ENCODE results near the gene DDX42.
"Not testable (repeated sequence)": the region's sequence is repeated elsewhere in the genome, so short reads cannot be mapped to it uniquely, and the experiment has no call there.

The DDX42 gene

DNA sequence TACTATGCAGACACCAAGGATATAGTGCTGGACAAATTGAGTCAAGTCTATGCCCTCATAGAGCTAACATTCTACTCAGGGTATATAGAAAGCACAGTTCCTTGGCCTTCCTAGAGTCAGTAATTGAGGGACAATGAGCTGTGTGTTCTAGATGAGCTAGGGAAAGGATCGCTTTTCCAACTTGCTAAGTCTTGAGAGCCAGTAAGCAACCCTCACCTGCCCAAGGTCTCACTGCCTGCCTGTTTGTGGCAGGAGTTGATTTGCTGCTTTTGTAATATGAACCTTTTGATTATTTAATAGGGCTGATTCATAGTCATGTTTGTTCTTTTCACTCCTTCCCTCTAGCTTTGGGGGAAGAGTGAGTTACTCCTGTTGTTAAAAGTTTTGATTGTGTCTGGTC lies 6.5 kb downstream of the DDX42 start:
- no peak for DNase-seq

DNA sequence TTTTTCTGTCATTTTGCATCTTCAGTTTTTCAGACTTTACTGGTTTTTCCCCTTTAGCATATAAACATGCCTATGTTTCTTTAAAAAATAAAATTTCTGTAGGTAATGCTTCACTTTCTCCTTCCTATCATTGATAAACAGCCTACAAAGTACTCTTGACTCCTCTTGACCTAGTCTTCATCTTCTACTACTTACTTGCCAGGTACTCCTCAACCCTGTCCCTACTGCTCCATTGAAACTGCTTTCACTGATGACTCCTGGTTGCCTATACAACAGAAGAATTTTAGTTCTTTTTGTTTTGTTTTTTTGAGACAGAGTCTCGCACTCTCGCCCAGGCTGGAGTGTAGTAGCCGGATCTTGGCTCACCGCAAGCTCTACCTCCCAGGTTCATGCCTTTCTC lies 7.0 kb downstream of the DDX42 start:
- no peak for DNase-seq

DNA sequence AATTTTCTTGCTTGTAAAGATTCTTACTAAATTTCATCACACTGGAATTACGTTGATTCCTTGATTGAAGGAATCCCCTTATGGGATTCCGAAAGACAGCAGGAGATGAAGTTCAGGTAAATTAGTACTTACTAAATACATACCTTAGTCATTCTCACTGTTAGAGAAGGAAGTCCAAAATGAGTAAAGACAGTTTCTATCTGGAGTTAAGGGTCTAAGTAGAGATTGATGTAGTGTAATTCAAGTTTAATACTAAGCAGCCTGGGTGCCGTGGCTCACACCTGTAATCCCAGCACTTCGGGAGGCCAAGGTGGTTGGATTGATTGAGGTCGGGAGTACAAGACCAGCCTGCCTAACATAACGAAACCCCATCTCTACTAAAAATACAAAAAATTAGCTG lies 9.6 kb downstream of the DDX42 start:
- no peak for DNase-seq

DNA sequence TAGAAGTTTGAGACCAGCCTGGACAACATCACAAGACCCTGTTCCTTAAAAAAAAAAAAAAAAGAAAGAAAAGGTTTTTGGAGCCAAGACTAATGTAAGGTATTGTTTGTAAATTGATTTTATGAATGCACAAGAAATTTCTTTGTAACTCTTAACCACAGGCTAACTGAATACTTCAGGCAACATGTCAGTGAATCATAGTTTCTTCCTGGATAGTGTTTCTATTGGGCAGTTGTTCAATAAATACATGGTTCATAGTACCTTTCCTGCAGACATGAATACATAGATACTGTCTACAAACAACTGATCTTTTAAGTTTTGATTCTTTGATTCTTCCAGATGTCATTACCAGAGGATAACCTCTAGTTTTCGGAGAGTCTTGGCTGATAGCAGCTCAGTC lies 11.6 kb downstream of the DDX42 start:
- no peak for DNase-seq

DNA sequence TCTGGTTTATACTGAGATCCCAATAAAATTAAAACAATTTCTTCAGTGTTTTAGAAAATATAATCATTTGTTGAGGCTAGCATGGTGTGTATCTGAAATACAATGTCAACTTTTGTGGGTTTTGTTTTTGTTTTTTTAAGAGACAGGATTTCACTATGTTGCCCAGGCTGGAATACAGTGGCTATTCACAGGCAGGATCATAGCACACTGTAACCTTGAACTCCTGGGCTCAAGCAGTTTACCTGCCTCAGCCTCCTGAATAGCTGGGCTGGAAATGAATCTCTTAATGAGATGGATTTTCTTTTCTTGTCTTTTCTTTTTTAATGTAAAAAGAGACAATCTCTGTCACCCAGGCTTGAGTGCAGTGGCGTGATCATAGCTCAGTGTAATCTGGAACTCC lies 12.1 kb downstream of the DDX42 start:
- no peak for DNase-seq

DNA sequence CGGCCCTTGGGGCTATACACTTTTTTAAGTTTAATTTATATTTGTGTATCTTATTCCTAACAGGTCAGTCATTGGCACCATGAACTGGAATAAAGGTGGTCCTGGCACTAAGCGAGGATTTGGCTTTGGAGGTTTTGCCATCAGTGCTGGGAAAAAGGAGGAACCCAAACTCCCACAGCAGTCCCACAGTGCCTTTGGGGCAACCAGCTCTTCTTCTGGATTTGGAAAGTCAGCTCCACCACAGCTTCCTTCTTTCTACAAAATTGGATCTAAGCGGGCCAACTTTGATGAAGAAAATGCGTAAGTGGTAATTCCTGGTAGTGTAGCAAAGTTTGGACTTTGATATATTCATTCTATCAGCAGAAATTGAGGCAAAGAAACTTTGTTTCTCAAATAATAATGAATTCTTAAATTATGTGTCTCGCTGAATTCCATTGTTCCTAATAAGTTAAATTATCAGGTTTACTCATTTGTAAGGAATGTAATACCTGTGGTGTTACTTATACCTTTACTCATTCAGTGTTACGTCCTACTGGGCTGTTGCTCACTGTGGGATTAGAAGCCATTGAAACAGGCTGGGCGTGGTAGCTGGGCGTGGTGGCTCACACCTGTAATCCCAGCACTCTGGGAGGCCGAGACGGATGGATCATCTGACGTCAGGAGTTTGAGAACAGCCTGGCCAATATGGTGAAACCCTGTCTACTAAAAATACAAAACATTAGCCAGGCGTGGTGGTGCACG lies 13.2 kb downstream of the DDX42 start:
- no peak for DNase-seq

DNA sequence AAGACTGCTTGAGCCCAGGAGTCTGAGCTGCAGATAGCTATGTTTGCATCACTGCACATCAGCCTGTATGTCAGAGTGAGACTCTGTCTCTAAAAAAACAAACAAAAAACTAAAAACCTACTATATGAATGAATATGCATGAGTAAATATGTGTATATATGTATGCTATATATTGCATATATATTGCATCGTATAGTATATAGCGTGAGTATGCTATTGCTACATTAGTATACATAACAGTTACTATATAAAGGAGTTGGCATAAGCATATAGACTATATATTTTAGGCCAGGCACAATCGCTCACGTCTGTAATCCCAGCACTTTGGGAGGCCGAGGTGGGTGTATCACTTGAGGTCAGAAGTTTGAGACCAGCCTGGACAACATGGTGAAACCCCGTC lies 16.1 kb downstream of the DDX42 start:
- DNase-seq, result no peak

DNA sequence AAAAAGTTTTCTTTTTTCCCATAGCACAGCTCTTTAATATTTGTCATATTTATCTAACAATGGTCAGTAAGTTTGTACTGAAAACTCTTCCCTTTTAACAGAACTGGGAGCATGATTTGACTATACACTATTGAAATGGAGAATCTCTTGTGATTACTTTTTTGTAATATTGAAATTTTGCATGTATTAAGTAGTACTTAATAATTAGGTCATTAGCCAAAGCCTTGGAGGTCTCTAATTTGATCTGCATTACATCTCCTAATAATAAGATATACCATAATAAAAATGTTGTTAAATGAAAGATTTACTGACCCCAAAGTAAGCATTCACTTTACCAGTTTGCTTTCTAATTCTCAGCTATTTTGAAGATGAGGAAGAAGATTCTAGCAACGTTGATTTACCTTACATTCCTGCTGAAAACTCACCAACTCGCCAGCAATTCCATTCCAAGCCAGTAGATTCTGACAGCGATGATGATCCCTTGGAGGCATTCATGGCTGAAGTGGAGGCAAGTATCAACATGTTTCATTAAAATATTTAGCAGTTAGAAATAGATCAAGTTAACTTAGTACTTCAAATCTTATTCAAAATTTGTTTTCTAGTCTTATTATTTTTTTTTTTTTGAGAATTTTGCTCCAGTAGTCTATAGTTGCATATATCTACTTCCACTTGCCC lies 18.2 kb downstream of the DDX42 start:
- no peak for DNase-seq

DNA sequence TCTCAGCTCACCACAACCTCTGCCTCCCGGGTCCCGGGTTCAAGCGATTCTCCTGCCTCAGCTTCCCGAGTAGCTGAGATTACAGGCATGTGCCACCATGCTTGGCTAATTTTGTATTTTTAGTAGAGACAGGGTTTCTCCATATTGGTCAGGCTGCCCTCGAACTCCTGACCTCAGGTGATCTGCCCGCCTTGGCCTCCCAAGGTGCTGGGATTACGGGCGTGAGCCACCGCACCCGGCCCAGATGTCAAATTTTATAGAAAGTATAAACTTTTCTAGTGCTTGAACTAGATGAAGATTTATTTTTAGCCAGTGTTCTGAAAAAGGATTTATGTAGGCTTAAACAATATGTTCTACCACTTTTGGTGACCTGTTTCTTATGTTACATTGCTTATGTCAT lies 22.4 kb downstream of the DDX42 start:
- DNase-seq, result not testable (repeated sequence)

DNA sequence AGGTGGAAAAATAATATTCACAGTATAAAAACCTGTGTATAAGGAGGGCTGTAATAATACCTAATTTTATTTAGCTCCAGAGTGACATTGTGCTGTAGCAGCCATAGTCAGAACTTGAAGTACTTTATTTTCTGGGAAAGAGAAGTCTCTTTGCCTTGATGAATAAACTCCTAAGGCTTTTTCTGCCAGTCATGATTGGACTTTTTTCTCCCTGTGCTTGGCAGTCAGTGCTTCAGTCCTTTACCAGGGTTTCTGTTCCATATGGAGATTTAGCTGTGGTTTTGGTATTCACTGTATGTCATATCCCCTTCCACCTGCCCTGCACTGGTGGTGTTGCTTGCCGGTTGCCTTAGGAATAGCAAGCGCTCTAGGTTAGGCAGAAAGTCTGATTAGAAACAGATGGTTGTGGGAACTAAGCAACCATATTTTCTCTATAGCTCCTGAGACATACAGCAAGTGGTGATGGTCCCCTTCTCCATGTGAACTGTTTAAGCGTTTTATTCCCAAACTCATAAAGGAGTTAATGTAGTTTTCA lies 24.7 kb downstream of the DDX42 start:
- no peak for DNase-seq

DNA sequence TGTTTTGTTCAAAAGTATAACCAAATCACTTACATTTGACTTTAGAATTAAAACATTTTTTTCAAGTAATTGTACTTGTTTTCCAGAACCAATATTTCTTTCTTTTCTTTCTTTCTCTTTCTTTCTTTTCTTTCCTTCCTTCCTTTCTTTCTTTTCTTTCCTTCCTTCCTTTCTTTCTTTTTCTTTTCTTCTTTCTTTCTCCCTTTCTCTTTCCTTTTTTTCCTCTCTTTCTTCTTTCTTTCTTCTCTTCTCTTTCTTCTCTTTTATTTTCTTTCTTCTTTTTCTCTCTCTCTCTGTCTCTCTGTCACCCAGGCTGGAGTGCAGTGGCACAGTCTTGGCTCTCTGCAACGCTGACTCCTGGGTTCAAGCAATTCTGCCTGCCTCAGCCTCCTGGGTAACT lies 26.8 kb downstream of the DDX42 start:
- DNase-seq, result no peak

DNA sequence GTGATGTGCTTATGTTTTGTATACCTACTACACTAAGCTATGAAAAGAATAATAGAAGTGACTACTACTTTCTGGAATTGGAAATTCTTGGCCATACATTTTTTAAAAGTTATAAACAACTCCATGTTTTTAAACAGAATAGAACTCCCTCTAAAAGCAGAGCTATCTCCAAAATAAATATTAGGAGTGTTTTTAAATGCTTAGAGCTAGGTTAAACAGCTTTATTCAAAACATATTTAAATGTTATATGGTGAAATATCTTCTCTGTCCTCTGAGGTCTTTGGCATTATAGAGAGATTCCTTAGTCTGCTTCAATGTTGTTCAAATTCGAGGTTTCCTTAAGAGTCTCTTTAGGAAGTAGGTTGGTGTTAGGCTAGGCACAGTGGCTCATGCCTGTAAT lies 30.4 kb downstream of the DDX42 start:
- DNase-seq, result no peak

DNA sequence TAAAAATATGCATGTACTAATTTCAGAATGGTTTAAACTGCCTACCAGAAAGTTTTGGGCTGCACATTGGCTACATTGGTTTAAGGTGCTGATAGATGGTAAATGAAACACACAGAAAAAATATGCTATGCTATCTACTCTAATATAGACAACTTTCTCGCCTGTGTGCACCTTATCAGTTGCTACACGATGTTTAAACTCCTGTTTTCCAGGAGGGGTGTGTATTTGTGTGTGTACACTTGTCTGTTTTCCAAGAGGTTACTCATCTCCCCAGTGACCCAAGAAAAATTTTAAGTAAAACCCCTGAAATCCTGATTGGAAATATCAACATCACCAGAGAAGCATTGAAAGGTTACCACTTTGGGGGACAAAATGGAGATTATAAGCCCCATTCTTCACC lies 31.6 kb downstream of the DDX42 start:
- DNase-seq, result no peak

DNA sequence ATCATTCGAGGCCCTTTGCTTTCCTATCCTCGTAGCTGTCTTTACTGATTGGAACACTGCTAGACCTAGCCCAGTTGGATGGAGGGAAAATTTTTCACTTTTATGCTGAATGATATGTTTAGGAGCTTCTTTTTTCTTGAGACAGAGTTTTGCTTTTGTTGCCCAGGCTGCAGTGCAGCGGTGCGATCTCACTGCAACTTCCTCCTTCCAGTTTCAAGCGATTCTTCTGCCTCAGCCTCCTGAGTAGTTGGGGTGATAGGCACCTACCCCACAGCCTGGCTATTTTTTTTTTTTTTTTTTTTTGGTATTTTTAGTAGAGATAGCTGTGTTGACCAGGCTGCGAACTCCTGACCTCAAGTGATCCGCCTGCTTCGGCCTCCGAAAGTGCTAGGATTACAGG lies 36.0 kb downstream of the DDX42 start:
- no peak for DNase-seq

DNA sequence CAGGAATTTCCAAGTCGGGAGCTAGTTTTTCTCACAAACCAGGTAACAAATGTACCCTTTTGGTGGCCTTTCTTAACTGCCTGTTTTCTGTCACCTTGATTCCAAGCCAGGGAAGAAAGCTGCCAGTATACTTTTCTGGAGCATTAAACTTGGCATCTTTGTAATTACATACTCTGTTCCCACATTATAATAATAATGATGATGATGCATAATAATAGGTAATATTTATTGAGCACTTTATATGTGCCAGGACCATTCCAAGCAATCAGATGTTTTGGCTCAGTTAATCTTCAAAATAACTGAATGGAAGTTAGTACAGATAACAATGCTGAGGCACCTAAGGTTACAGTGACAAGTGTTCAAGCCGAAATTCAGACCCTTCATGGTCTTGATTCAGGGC lies 42.2 kb downstream of the DDX42 start:
- DNase-seq, result no peak

DNA sequence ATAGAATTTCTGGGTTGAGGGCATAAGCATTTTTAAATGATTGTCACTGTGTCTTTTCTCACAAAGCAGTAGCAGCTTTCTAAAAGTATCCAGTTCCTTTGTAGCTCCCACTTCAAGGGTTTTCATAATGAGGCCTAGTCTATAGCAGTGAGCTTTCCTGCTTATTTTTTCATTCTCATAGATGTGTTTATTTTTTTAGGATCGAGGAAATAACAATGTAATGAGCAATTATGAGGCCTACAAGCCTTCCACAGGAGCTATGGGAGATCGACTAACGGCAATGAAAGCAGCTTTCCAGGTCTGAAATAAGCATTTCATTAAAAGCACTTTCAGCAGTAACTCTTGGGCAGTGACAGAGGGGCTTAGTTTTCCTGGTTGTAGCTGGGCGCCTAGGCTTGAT lies 42.7 kb downstream of the DDX42 start:
- no peak for DNase-seq

DNA sequence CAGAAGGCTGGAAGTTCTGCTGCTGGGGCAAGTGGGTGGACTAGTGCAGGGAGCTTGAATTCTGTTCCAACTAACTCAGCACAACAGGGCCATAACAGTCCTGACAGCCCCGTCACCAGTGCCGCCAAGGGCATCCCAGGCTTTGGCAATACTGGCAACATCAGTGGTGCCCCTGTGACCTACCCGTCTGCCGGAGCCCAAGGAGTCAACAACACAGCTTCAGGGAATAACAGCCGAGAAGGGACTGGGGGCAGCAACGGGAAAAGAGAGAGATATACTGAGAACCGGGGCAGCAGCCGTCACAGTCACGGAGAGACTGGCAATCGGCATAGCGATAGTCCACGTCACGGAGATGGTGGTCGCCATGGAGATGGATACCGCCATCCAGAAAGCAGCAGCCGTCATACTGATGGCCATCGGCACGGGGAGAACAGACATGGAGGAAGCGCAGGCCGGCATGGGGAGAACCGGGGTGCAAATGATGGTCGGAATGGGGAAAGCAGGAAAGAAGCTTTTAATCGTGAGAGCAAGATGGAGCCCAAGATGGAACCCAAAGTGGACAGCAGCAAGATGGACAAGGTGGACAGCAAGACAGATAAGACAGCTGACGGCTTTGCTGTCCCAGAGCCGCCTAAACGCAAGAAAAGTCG lies 43.9 kb downstream of the DDX42 start:
- DNase-seq, result no peak

DNA sequence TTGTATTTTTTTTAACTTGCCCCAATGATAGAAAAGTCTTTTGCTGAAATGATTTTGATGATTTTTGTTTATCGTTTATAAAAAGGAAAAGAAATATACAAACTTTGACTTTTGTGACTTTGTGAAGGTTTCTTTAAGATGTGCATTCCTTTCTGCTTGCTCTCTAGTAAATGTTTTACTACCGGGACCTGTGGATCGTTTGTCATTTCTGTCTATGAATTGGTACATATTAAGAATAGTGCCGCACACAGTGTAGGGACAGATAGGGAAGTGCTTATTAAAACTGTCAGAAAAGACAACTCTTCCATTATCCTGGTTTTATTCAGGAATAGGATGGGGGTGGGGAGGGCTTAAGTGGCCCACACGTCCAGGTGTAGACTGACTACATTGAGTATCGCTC lies 45.2 kb downstream of the DDX42 start:
- no peak for DNase-seq

DNA sequence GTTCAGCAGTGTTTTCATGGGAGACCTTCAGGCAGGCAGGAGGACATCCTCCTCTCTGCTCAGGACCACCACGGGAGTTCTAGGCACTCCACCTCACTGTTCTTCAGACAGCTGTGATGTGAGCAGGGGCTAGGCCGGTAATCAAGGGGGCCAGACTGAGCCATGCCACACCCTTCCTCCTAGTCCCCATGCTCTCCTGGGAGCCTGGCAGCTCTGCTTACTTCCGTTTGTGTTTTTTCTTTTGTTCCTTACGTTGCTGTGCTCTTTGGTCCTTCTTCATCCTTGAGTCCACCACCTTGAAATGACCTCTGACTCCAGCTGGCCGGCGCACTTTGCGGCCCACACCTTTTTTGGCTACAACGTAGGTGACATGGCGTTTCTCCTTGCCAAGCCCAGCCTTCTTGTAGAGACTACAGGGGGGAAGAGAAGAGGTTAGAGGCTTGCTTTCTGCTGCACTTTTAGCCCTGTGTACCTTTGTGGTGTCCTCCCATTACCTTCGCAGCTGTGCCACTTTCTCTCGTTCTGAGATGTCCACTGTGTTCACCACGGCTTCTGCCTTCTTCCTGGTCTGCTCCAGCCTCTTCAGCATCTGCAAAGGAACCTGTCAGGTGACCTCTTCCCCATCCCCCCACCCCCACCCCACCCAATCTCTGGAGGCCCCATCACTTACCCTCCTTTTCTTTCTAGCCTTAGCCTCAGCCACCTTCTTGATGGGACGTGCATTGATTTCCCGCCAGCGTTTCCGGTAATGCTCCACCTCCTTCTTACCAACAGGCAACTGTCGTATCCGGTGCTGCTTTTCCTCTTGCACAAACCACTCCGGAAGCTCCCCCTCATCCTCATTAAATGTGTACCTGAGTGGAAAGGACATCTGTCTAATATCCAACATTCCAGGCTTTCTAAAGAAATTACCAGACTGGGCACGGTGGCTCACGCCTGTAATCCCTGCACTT lies 45.9 kb downstream of the DDX42 start:
- no peak for DNase-seq

DNA sequence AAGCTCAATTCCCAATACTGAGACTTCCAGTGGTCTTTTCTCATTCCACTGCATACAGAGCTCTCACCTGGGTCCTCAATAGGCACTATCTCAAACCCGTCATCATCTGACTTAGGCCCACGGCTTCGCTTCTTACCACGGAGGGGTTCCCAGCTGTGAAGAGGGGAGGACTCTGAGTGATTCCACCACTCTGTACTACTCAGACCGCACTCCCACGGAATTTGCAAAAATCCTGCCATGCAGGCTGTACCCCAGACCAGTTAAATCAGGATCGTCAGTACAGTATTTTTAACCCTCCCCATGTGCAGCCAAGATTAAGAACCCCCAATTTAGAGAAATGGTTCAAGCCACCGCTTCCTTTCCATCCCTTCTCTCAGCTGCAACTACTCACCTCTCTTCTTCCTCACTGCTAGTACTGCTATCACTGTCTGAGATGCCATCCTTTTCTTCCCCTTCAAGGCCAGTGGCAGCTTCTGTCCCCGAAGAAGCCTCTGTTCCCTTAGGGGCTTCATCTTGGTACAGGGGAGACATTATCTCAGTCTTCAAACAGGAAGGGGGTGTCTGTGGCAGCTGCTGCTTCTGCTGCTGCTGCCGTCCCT lies 47.1 kb downstream of the DDX42 start:
- no peak for DNase-seq

DNA sequence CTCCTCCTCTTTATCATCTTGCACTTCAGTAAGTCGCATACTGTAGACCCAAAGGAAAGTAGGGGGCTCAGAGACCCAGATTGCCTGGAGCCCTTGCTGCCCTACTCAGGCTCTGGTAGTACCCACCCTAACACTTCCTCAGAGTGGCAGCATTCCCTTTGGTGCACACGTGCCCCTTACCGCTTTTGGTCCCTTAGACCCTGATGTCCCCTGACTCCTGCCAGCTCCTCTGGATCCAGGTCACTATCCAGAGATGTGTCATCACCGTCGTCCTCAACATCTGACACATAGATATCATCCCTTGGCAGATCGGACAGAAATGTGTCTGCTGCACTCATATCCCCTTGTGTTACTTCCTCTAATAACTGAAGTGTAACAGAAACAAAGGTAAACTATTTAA lies 47.8 kb downstream of the DDX42 start:
- no peak for DNase-seq

DNA sequence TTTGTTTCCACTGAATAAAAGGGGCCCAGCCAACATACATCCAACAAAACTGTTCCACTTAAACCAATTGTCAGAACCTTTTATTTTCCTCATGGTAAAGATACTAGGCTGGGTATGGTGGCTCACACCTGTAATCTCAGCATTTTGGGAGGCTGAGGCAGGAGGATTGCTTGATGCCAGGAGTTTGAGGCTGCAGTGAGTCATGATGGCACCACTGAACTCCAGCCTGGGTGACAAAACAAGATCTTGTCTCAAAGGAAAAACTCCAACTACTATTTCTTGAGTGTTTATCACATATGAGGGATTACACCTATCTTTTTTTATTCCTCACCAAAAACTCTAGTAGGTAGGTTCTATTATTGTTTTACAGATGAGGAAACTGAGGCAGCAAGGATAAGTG lies 48.6 kb downstream of the DDX42 start:
- no peak for DNase-seq
